C4-2B (cell line): Measurements from ENCODE around the gene HERC3.

Experiments
- CTCF ChIP-seq: fragments of 450-650 bp; conservative IDR thresholded peaks from 2 replicates; pipeline ENCODE4 v1.5.1; 2017; ENCODE audit warnings: mild to moderate bottlenecking
- ZFX ChIP-seq: fragments of 450-650 bp; IDR thresholded peaks from 2 replicates; pipeline ENCODE4 v1.6.1; 2017

- TF ChIP-seq CTCF = no peak
- TF ChIP-seq ZFX = no peak
Measured at GRCh38 chr4:88705223-88705622, 112.9 kb downstream of the HERC3 start.
